RWPE2 (cell line): ENCODE data around the gene ARPP21.

Source experiments
- ATAC-seq: fragments of 200-7000 bp; cut with Tn5 transposase; 3 replicates; pipeline ENCODE4 v1.9.1; 2021; ENCODE audit warnings: low read depth
- DNase-seq: peaks from one replicate; pipeline ENCODE4 v3.0.0-alpha.2; 2020; ENCODE audit warnings: low spot score
- H3K27ac ChIP-seq: fragments of 450-650 bp; 2 replicates; pipeline ENCODE4 v1.5.1; 2017; ENCODE audit warnings: mild to moderate bottlenecking; ENCODE audit not compliant: poor library complexity, severe bottlenecking
- H3K27me3 ChIP-seq: fragments of 250-450 bp; sonication (Bioruptor Pico); 2 replicates; pipeline ENCODE4 v1.5.1; 2021; ENCODE audit warnings: mild to moderate bottlenecking, moderate library complexity; ENCODE audit not compliant: insufficient read depth, poor library complexity, severe bottlenecking
- H3K36me3 ChIP-seq: fragments of 250-450 bp; sonication (Bioruptor Pico); 2 replicates; pipeline ENCODE4 v1.5.1; 2020; ENCODE audit warnings: low read depth, mild to moderate bottlenecking, moderate library complexity
- H3K4me1 ChIP-seq: fragments of 250-450 bp; sonication (Bioruptor Pico); 2 replicates; pipeline ENCODE4 v1.5.1; 2021; ENCODE audit warnings: mild to moderate bottlenecking, moderate library complexity; ENCODE audit not compliant: insufficient read depth, poor library complexity, severe bottlenecking
- H3K4me3 ChIP-seq: fragments of 250-450 bp; sonication (Bioruptor Pico); 2 replicates; pipeline ENCODE4 v1.5.1; 2021; ENCODE audit warnings: mild to moderate bottlenecking, moderate library complexity; ENCODE audit not compliant: severe bottlenecking
- H3K9me3 ChIP-seq: fragments of 250-450 bp; sonication (Bioruptor Pico); 2 replicates; pipeline ENCODE4 v1.5.1; 2021; ENCODE audit warnings: mild to moderate bottlenecking, moderate library complexity; ENCODE audit not compliant: severe bottlenecking
- TF ChIP-seq, protein P1 (sequence below): fragments of 450-650 bp; IDR thresholded peaks from one replicate; pipeline ENCODE4 v1.5.1; 2017; ENCODE audit warnings: mild to moderate bottlenecking, moderate library complexity; ENCODE audit not compliant: poor library complexity, severe bottlenecking

ARPP21 gene

GRCh38 chr3:35597490-35597889, 41.8 kb upstream of the ARPP21 start:
- ATAC-seq, result no peak
- no peak overlapping the region for H3K27ac ChIP-seq
- no peaks in the 10 kb centered on the region for H3K4me1 ChIP-seq
- TF ChIP-seq, protein P1, sequence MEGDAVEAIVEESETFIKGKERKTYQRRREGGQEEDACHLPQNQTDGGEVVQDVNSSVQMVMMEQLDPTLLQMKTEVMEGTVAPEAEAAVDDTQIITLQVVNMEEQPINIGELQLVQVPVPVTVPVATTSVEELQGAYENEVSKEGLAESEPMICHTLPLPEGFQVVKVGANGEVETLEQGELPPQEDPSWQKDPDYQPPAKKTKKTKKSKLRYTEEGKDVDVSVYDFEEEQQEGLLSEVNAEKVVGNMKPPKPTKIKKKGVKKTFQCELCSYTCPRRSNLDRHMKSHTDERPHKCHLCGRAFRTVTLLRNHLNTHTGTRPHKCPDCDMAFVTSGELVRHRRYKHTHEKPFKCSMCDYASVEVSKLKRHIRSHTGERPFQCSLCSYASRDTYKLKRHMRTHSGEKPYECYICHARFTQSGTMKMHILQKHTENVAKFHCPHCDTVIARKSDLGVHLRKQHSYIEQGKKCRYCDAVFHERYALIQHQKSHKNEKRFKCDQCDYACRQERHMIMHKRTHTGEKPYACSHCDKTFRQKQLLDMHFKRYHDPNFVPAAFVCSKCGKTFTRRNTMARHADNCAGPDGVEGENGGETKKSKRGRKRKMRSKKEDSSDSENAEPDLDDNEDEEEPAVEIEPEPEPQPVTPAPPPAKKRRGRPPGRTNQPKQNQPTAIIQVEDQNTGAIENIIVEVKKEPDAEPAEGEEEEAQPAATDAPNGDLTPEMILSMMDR, result no peak
- no peak for DNase-seq
- H3K9me3 ChIP-seq, result no peaks in the 10 kb centered on the region
- H3K36me3 ChIP-seq, result no peaks in the 10 kb centered on the region
- no peak overlapping the region for H3K4me3 ChIP-seq
- H3K27me3 ChIP-seq, result no peaks in the 10 kb centered on the region

DNA sequence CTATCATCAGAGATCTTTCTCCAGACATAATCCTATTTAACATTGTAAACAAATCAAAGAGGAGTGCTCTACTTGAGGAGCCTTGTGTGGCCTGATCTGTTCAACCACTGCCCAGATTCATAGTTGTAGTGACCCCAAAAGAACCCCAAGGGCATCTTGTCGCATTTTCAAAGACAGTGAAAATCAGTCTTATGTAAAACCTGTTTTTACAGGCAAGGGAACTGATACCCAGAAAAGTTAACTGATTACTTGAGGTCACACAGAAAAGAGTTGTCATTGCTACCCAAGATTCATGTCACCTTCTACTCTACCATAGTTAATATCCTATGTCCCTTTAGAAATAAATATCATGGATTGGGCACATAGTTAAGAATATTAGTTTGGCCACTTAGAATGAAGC, 40.5 kb upstream of the ARPP21 start:
- no peaks in the 10 kb centered on the region for H3K9me3 ChIP-seq
- no peaks in the 10 kb centered on the region for H3K27me3 ChIP-seq
- no peak overlapping the region for H3K4me3 ChIP-seq
- ATAC-seq, result no peak
- TF ChIP-seq, protein P1, result no peak
- no peaks in the 10 kb centered on the region for H3K36me3 ChIP-seq
- no peak for DNase-seq
- H3K4me1 ChIP-seq, result no peaks in the 10 kb centered on the region
- no peak overlapping the region for H3K27ac ChIP-seq

DNA sequence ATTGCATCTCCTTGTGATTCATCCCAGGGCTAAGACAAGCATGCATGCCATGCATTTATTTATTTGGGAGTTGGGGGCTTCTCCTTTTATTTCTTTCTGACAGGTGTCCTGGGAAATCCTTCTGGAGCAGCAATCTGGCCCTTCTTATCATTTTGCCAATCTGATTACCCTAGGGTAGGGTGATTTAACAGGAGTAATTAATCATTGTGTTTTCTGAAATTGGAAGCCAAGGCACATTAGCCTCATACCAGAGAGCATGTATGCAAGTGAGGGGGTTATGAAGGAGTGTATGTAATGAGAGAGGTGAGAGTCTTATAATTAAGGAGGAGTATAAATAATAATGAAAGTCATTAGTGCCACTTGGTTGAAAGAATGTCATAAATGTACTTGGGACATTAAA, 37.4 kb upstream of the ARPP21 start:
- TF ChIP-seq, protein P1, result no peak

DNA sequence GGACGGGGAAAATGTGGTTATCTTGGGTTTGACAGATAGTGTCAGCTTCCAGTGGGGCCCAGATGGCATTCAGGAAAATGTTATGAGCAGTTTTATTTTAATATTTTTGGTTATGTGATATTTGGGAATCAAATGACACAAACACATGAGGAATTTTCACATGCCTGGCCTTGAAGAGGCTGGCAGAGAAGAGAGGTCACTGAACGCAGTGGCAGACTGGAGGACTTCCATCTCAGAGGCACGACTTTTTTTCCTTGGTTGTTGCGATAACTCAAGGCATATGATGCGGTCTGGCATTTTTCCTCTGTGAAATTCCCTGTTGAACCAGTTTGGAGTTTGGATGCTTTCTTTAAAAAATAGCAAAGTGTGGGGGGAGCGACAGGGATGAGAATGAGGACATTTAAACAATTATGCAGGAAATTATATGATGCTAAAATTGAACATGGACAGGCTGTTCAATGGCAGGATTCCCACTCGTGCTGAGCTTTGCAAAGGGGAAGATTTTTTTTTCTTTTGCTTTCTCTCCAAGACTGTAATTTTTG, 36.9 kb upstream of the ARPP21 start:
- H3K36me3 ChIP-seq, result no peaks in the 10 kb centered on the region
- ATAC-seq (no peak), DNase-seq (no peak)
- H3K27ac ChIP-seq, result no peak overlapping the region
- H3K4me3 ChIP-seq, result no peak overlapping the region
- H3K9me3 ChIP-seq, result no peaks in the 10 kb centered on the region
- TF ChIP-seq, protein P1, result no peak
- H3K4me1 ChIP-seq, result no peaks in the 10 kb centered on the region
- H3K27me3 ChIP-seq, result no peaks in the 10 kb centered on the region

More for the DNA sequence above, 37.4 kb upstream of the ARPP21 start:
- Histone ChIP-seq H3K4me3 (no peak overlapping the region), H3K4me1 (no peaks in the 10 kb centered on the region), H3K27ac (no peak overlapping the region), H3K9me3 (no peaks in the 10 kb centered on the region), H3K36me3 (no peaks in the 10 kb centered on the region), H3K27me3 (no peaks in the 10 kb centered on the region)
- no peak for ATAC-seq
- no peak for DNase-seq

DNA sequence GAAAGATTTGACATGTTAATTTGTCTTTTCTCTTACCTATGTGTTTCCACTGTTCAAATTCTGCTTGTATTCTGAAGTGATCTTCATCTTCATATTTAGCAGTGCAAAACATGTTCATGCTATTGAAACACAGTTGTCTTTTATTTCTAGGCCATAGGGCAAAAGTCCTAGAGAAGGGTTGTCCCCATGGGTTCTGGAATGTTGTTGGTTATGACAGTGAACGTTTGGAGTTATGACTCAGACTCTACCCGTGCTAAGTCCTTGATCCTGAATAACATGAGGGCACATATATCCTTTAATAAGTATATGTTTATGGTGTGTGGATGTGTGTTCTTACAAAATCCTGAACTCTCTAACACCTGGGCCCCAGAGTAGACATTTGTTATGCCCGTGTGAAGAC, 23.0 kb upstream of the ARPP21 start:
- Histone ChIP-seq H3K9me3 (no peaks in the 10 kb centered on the region), H3K27ac (no peak overlapping the region), H3K36me3 (no peaks in the 10 kb centered on the region), H3K27me3 (no peaks in the 10 kb centered on the region), H3K4me3 (no peak overlapping the region), H3K4me1 (no peaks in the 10 kb centered on the region)
- DNase-seq (no peak), ATAC-seq (no peak)
- TF ChIP-seq, protein P1, result no peak
